HepG2 (cell line): ENCODE results near the gene GRPEL2.

Experiments used
- CHD4 ChIP-seq: fragments of 200-600 bp; sonication (generic); IDR thresholded peaks from 2 replicates; pipeline ENCODE4 v1.7.0; 2017; ENCODE audit warnings: mild to moderate bottlenecking, low read length, borderline replicate concordance
- ELK4 ChIP-seq: sonication (generic); formaldehyde crosslinking; IDR thresholded peaks from 2 replicates; pipeline ENCODE4 v1.9.0; 2021; ENCODE audit warnings: missing genetic modification reagents, borderline replicate concordance
- HDAC2 ChIP-seq: sonication (generic); formaldehyde crosslinking; IDR thresholded peaks from 2 replicates; pipeline ENCODE4 v1.4.0; 2020; ENCODE audit warnings: missing genetic modification reagents
- NFKBIZ ChIP-seq: IDR thresholded peaks from 2 replicates; pipeline ENCODE4 v1.6.1; 2018; ENCODE audit warnings: missing genetic modification reagents, missing compliant biosample characterization
- NFYB ChIP-seq: sonication (generic); formaldehyde crosslinking; IDR thresholded peaks from 2 replicates; pipeline ENCODE4 v1.4.0; 2020; ENCODE audit warnings: missing genetic modification reagents
- POLR2A ChIP-seq, 2 experiments: IDR thresholded peaks; 2 replicates each; pipeline ENCODE4 v1.6.1; 2011; ENCODE audit warnings: low read depth in 2 of 2, low read length in 2 of 2, mild to moderate bottlenecking in 1 of 2, moderate library complexity in 1 of 2; ENCODE audit not compliant: insufficient read depth in 1 of 2
- POLR2AphosphoS2 ChIP-seq: IDR thresholded peaks from 2 replicates; pipeline ENCODE4 v1.6.1; 2011; ENCODE audit warnings: low read depth, low read length, improper control_type of control experiment
- TARDBP ChIP-seq: sonication (generic); formaldehyde crosslinking; IDR thresholded peaks from 2 replicates; pipeline ENCODE4 v1.8.0; 2022; ENCODE audit warnings: mild to moderate bottlenecking, missing genetic modification reagents
- THRA ChIP-seq: sonication (generic); formaldehyde crosslinking; IDR thresholded peaks from 2 replicates; pipeline ENCODE4 v1.4.0; 2020; ENCODE audit warnings: missing genetic modification reagents, borderline replicate concordance
- ZNF232 ChIP-seq: sonication (generic); formaldehyde crosslinking; IDR thresholded peaks from 2 replicates; pipeline ENCODE4 v1.4.0; 2020; ENCODE audit warnings: missing genetic modification reagents, borderline replicate concordance
- ZNF33B ChIP-seq: sonication (generic); formaldehyde crosslinking; IDR thresholded peaks from 2 replicates; pipeline ENCODE4 v1.5.1; 2020; ENCODE audit warnings: mild to moderate bottlenecking, missing genetic modification reagents

- TF ChIP-seq ZNF232 (CRISPR knock-in tag) (no peak), ELK4 (CRISPR knock-in tag) (no peak), CHD4 (no peak), POLR2AphosphoS2 (no peak), NFYB (CRISPR knock-in tag) (no peak), ZNF33B (CRISPR knock-in tag) (no peak), THRA (CRISPR knock-in tag) (no peak), NFKBIZ (CRISPR knock-in tag) (no peak), TARDBP (no peak), POLR2A (IDR thresholded peaks at IDR 0.05; ENCODE audit: insufficient read depth in 1 of 2, low read depth in 2 of 2, low read length in 2 of 2) (no peak), HDAC2 (CRISPR knock-in tag) (no peak)
Measured at GRCh38 chr5:149337736-149338135, 7.6 kb upstream of the GRPEL2 start.
